ENCODE measurements around the gene METTL24.

Gene METTL24

DNA sequence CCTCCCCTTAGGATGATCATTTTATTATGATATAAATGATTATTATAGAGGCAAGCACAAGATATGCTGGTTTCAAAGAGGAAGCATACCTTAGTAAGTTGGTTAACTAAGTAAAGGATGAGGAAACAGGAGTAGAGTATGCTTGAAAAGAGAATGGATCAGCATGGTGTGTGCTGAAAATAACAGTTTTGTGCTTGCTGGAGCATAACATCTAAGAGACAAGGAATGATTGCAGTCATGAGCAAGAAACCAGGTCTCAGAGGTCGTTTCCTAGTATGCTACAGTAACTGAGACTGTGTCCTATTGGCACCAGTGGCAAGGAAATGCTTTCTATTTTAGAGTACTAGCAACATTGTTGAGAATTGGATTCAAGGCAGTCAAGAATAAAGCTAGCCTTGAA, 143.8 kb downstream of the METTL24 start:
- no peaks in the 10 kb centered on the region for H3K4me1 ChIP-seq
- no peaks in the 10 kb centered on the region for H3K9me3 ChIP-seq (ENCODE audit: control insufficient read depth, low read length)
- no peak overlapping the region for H2AFZ ChIP-seq
- no peaks in the 10 kb centered on the region for H3K27me3 ChIP-seq (ENCODE audit: control insufficient read depth, insufficient read depth, low read length)
- no peak overlapping the region for H3K9ac ChIP-seq
- H3K4me2 ChIP-seq (ENCODE audit: low read length) = no peak overlapping the region
- H3K79me2 ChIP-seq = no peaks in the 10 kb centered on the region
- H3K36me3 ChIP-seq (ENCODE audit: control insufficient read depth, insufficient read depth, low read length) = no peaks in the 10 kb centered on the region
- H3K27ac ChIP-seq = no peak overlapping the region
- H3K4me3 ChIP-seq (ENCODE audit: low read depth, low read length) = no peak overlapping the region
- no peak for TF ChIP-seq CTCF (IDR thresholded peaks at IDR 0.05)

DNA sequence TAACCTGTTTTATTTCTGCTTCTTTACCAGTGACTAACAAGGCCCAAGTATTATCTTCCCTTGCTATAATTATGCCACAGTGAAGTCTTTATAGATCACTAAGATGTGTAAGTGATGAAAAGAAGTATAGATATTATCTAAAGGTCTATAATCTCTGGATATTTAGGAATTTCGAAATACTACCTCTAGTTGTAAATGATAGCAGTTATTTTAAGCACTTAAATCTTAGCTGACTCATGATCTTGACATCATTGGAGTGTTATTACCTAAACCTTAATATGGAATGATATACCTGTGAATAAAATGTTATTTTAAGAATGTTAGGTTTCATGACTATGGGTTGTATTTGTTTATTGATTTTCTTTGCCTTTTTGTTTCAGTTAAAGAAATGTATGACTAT, 146.4 kb downstream of the METTL24 start:
- H3K9ac ChIP-seq = no peak overlapping the region
- no peaks in the 10 kb centered on the region for H3K4me1 ChIP-seq
- H3K9me3 ChIP-seq (ENCODE audit: control insufficient read depth, low read length) = no peaks in the 10 kb centered on the region
- TF ChIP-seq CTCF (IDR thresholded peaks at IDR 0.05) = no peak
- H3K79me2 ChIP-seq = no peaks in the 10 kb centered on the region
- no peak overlapping the region for H2AFZ ChIP-seq
- H3K4me2 ChIP-seq (ENCODE audit: low read length) = no peak overlapping the region
- no peak overlapping the region for H3K27ac ChIP-seq
- no peaks in the 10 kb centered on the region for H3K27me3 ChIP-seq (ENCODE audit: control insufficient read depth, insufficient read depth, low read length)
- no peak overlapping the region for H3K4me3 ChIP-seq (ENCODE audit: low read depth, low read length)
- no peaks in the 10 kb centered on the region for H3K36me3 ChIP-seq (ENCODE audit: control insufficient read depth, insufficient read depth, low read length)

DNA sequence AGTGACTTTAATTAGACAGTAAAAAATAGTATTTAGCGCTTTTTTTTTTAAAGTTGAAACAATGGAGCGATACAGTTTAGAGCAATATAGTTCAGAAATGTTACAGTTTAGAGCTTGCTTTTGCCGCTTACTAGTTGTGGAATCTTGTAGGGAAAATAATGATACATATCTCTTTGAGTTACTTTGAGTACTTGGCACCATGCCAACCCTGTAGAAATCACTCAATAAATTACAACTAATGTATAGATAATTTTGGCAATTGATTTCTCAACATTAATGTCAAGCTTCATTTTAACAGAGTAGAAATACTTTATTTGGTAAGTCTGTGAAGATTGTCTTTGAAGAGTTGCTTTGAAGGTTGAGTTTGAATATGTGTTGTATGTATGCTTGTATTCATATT, 150.5 kb downstream of the METTL24 start:
- Histone ChIP-seq H3K4me3 (ENCODE audit: low read depth, low read length) (no peak overlapping the region), H3K27ac (no peak overlapping the region), H3K4me2 (ENCODE audit: low read length) (no peak overlapping the region), H3K4me1 (no peaks in the 10 kb centered on the region), H3K27me3 (ENCODE audit: control insufficient read depth, insufficient read depth, low read length) (no peaks in the 10 kb centered on the region), H2AFZ (no peak overlapping the region), H3K79me2 (no peaks in the 10 kb centered on the region), H3K9ac (no peak overlapping the region), H3K36me3 (ENCODE audit: control insufficient read depth, insufficient read depth, low read length) (no peaks in the 10 kb centered on the region), H3K9me3 (ENCODE audit: control insufficient read depth, low read length) (no peaks in the 10 kb centered on the region)
- no peak for TF ChIP-seq CTCF (IDR thresholded peaks at IDR 0.05)

DNA sequence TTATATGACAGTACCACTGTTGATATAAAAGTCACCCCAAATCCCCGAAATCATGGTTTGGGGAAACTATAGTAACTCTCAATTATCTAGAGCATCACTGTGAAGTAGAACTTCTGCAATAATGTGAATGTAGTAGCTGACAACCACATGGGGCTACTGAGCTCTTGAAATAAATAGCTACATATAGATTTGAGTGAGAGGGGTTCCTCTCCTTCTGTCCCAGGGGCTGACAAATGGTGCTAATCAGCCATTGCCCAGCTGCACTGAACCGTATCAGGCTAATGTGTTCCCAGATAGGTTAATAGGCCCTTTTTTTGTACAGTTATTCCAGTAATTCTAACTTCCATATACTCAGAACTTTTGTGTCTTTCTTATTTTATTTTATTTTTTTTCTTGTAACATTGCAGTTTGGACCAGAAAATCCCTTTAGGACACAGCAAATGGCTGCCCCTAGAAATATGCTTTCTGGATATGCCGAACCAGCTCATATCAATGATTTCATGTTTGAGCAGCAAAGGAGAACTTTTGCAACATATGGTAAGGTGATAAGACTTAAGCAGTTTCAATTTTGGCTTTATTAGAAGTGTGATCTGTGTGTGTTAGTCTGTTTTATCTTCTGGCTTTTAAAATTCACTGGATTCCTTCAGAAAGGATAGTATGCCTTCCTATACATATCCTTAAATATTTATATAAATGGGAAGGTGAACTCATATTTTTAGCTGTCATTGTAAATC, 156.8 kb downstream of the METTL24 start:
- Histone ChIP-seq H3K9me3 (ENCODE audit: control insufficient read depth, low read length) (no peaks in the 10 kb centered on the region), H3K79me2 (peaks cover 8% of the 10 kb centered on the region), H3K4me3 (ENCODE audit: low read depth, low read length) (no peak overlapping the region), H3K27ac (no peak overlapping the region), H3K4me1 (no peaks in the 10 kb centered on the region), H2AFZ (no peak overlapping the region), H3K27me3 (ENCODE audit: control insufficient read depth, insufficient read depth, low read length) (no peaks in the 10 kb centered on the region), H3K36me3 (ENCODE audit: control insufficient read depth, insufficient read depth, low read length) (no peaks in the 10 kb centered on the region), H3K9ac (no peak overlapping the region), H3K4me2 (ENCODE audit: low read length) (no peak overlapping the region)
- TF ChIP-seq CTCF (IDR thresholded peaks at IDR 0.05) = no peak

- no peak overlapping the region for H3K27ac ChIP-seq
- H3K4me1 ChIP-seq = no peaks in the 10 kb centered on the region
- no peak for TF ChIP-seq CTCF (IDR thresholded peaks at IDR 0.05)
- no peak overlapping the region for H3K4me3 ChIP-seq (ENCODE audit: low read depth, low read length)
- peaks cover 8% of the 10 kb centered on the region for H3K79me2 ChIP-seq
- H3K36me3 ChIP-seq (ENCODE audit: control insufficient read depth, insufficient read depth, low read length) = no peaks in the 10 kb centered on the region
- H3K27me3 ChIP-seq (ENCODE audit: control insufficient read depth, insufficient read depth, low read length) = no peaks in the 10 kb centered on the region
- H3K4me2 ChIP-seq (ENCODE audit: low read length) = no peak overlapping the region
- no peak overlapping the region for H2AFZ ChIP-seq
- no peaks in the 10 kb centered on the region for H3K9me3 ChIP-seq (ENCODE audit: control insufficient read depth, low read length)
- no peak overlapping the region for H3K9ac ChIP-seq
These were observed 159.6 kb downstream of the METTL24 start for GRCh38 chr6:110198561-110198960.

Measured in parathyroid adenoma (tissue), 2 donors.